HUES6 (cell line): Measurements from ENCODE around the gene FAM131B.

Experiments
- H3K27ac ChIP-seq: 2 replicates; pipeline ENCODE4 v1.7.0; 2013; ENCODE audit warnings: low read depth, mild to moderate bottlenecking, low read length, inconsistent platforms
- H3K27me3 ChIP-seq: 2 replicates; pipeline ENCODE4 v1.6.1; 2013; ENCODE audit warnings: low read length; ENCODE audit not compliant: control insufficient read depth, insufficient read depth
- H3K36me3 ChIP-seq: 2 replicates; pipeline ENCODE4 v1.6.1; 2013; ENCODE audit warnings: low read length; ENCODE audit not compliant: control insufficient read depth, insufficient read depth
- H3K4me1 ChIP-seq: 2 replicates; pipeline ENCODE4 v1.6.1; 2013; ENCODE audit warnings: low read length; ENCODE audit not compliant: control insufficient read depth, insufficient read depth
- H3K4me3 ChIP-seq: 2 replicates; pipeline ENCODE4 v1.5.1; 2013; ENCODE audit warnings: low read depth, low read length
- H3K9ac ChIP-seq: one replicate; pipeline ENCODE4 v1.6.1; 2013; ENCODE audit warnings: mild to moderate bottlenecking, low read length
- H3K9me3 ChIP-seq: 2 replicates; pipeline ENCODE4 v1.6.1; 2013; ENCODE audit warnings: low read depth, low read length; ENCODE audit not compliant: control insufficient read depth, insufficient read depth

FAM131B gene

GRCh38 chr7:143387156-143387975 lies 24.9 kb upstream of the FAM131B start:
- Histone ChIP-seq H3K27ac (no peak overlapping the region), H3K9me3 (no peaks in the 10 kb centered on the region), H3K4me1 (peaks cover 16% of the 10 kb centered on the region), H3K9ac (no peak overlapping the region), H3K27me3 (no peaks in the 10 kb centered on the region), H3K36me3 (peaks cover 98% of the 10 kb centered on the region), H3K4me3 (no peak overlapping the region)

- Histone ChIP-seq H3K9me3 (no peaks in the 10 kb centered on the region), H3K27me3 (no peaks in the 10 kb centered on the region), H3K4me3 (no peak overlapping the region), H3K9ac (no peak overlapping the region), H3K36me3 (peaks cover 89% of the 10 kb centered on the region), H3K27ac (no peak overlapping the region), H3K4me1 (peaks cover 17% of the 10 kb centered on the region)
Observed at GRCh38 chr7:143385891-143386781, 23.6 kb upstream of the FAM131B start.

DNA sequence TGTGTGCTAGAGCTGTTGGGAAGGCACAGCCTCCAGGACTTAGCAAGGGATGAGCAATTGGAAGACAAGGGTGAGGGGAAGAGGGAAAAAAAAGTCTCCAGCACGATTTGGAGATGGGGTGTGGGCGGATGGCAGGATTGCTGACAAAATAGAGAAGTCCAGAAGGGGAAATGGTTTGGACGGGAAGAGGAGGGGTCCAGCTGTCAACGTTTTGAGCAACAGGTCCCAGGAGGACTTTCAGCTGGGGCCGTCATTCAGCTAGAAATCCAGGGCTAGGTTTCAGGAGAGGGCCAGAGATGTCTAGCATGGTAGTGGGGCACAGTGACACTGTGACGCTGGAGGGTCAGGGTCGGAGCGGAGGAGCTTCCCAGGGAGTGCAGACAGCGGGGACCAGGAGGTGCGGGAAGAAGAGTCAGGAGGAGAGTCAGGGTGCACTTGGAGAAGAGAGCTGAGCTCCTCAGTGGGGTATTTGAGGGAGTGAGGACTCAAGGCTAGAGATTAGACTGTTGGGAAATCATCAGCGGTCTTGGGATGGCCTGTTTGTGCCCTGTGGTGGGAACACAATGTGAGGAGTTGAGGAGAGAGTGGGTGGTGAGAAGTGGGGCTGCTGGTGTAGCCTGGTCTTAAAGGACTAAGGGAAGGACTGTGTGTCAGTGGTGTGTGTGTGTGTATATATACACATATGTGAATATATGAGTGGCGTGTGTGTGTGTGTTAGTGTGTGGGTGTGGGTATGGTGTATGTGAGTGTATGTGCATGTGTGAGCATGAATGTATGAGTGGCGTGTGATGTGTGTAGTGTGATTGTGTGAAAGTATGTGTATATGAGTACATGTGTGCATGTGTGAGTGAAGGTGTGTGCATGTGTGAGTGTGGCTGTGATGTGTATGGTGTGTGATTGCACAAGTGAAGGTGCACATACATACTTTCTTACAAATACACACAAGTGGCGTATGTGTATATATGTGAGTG lies 22.4 kb upstream of the FAM131B start:
- peaks cover 77% of the 10 kb centered on the region for H3K36me3 ChIP-seq
- no peak overlapping the region for H3K27ac ChIP-seq
- H3K4me3 ChIP-seq = no peak overlapping the region; the same call in 1 of the 2 replicates
- peaks cover 17% of the 10 kb centered on the region for H3K4me1 ChIP-seq
- no peaks in the 10 kb centered on the region for H3K27me3 ChIP-seq
- H3K9me3 ChIP-seq = no peaks in the 10 kb centered on the region
- no peak overlapping the region for H3K9ac ChIP-seq

GRCh38 chr7:143384148-143384547 lies 21.6 kb upstream of the FAM131B start:
- H3K27me3 ChIP-seq = no peaks in the 10 kb centered on the region
- H3K9me3 ChIP-seq = no peaks in the 10 kb centered on the region
- no peak overlapping the region for H3K27ac ChIP-seq
- H3K9ac ChIP-seq = peak overlapping the region; percentile 8
- H3K36me3 ChIP-seq = peaks cover 69% of the 10 kb centered on the region
- H3K4me1 ChIP-seq = peaks cover 25% of the 10 kb centered on the region
- H3K4me3 ChIP-seq = peak overlapping the region; percentile 41; the same call in 1 of the 2 replicates

- Histone ChIP-seq H3K4me3 (peak overlapping the region; percentile 41; the same call in 1 of the 2 replicates), H3K9ac (peak overlapping the region; percentile 2), H3K4me1 (peaks cover 30% of the 10 kb centered on the region), H3K9me3 (no peaks in the 10 kb centered on the region), H3K27me3 (no peaks in the 10 kb centered on the region), H3K36me3 (peaks cover 64% of the 10 kb centered on the region), H3K27ac (no peak overlapping the region)
Observed at GRCh38 chr7:143383642-143383957, 21.1 kb upstream of the FAM131B start.

GRCh38 chr7:143382791-143383641 lies 20.5 kb upstream of the FAM131B start:
- peak overlapping the region; percentile 82 for H3K4me3 ChIP-seq
- H3K9ac ChIP-seq = peak overlapping the region; percentile 96
- H3K9me3 ChIP-seq = no peaks in the 10 kb centered on the region
- peaks cover 58% of the 10 kb centered on the region for H3K36me3 ChIP-seq
- peaks cover 31% of the 10 kb centered on the region for H3K4me1 ChIP-seq
- H3K27ac ChIP-seq = no peak overlapping the region
- H3K27me3 ChIP-seq = no peaks in the 10 kb centered on the region

- H3K27ac ChIP-seq = peak overlapping the region; percentile 98
- H3K4me1 ChIP-seq = peaks cover 31% of the 10 kb centered on the region
- H3K9me3 ChIP-seq = no peaks in the 10 kb centered on the region
- peaks cover 50% of the 10 kb centered on the region for H3K36me3 ChIP-seq
- no peaks in the 10 kb centered on the region for H3K27me3 ChIP-seq
- H3K4me3 ChIP-seq = peak overlapping the region; percentile 82
- peak overlapping the region; percentile 96 for H3K9ac ChIP-seq
Observed at GRCh38 chr7:143382126-143382790, 19.7 kb upstream of the FAM131B start.

- Histone ChIP-seq H3K36me3 (peaks cover 44% of the 10 kb centered on the region), H3K4me1 (peaks cover 31% of the 10 kb centered on the region), H3K27me3 (no peaks in the 10 kb centered on the region), H3K9ac (peak overlapping the region; percentile 96), H3K27ac (peak overlapping the region; percentile 98), H3K9me3 (no peaks in the 10 kb centered on the region), H3K4me3 (peak overlapping the region; percentile 82)
Observed at GRCh38 chr7:143381427-143382125, 19.1 kb upstream of the FAM131B start.

DNA sequence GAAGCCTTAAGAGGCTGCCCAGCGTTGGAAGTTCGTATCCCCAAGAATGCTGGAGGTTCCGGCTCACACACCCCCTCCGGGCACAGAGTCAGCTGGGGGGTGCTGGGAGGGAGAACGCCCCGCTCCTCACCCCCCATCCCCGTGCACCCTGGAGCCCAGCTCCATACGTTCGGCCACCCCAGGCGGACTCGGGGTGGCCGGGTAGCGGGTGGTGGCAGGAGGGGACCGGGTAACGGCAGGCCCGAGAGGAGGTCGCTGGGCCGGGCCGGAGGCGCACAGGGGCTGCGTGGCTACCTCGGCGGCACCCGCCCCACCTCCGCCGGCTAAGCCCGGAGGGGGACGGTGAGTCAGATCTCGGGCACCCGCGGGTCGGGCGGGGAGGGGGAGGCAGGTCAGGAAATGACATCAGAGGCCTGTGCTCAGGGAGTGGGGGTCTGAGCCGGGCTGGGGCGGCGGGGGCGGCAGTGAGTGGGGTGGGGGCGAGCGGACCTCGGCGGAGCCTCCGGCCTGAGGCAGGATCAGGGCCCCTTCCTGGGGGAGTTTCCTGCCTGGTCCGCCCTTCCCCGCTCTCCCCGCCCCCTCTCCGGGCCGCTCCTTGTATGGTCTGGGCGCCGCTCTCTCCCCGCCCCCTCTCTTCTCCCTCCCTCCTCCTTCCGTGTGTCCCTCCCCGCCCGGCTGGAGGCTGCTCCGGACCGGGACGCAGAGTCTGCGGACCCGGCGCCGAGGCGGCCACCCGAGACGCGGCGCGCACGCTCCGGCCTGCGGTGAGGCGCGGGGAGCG lies 18.3 kb upstream of the FAM131B start, which contains the start of gene ZYX:
TSS of gene ZYX (plus strand) at position 700 of the 781 bp plus-strand sequence. CDS start 227 bp downstream, outside the sequence.
- H3K4me3 ChIP-seq = peak within 1 kb of the TSS; percentile 82
- H3K36me3 ChIP-seq = peaks cover 37% of the 10 kb centered on the region
- peak within 1 kb of the TSS; percentile 99 for H3K27ac ChIP-seq
- no peaks in the 10 kb centered on the region for H3K9me3 ChIP-seq
- peaks cover 32% of the 10 kb centered on the region for H3K4me1 ChIP-seq
- H3K9ac ChIP-seq = peak within 1 kb of the TSS; percentile 96
- H3K27me3 ChIP-seq = no peaks in the 10 kb centered on the region
